Measurements from ENCODE around the gene MACF1. TPM values are rescaled to one million over a fixed set of nuclear protein-coding genes. Genes with fewer than 3 reads are reported as not detected.

The MACF1 gene
- total and polyA plus RNA-seq, 2 donors (not counting 1 experiment from before 2014, with no cell fraction given): 64.1 to 159 TPM

GRCh38 chr1:39372105-39372504, 167.6 kb downstream of the MACF1 start:
- H3K27me3 Mint-ChIP-seq: no peaks in the 10 kb centered on the region
- Histone ChIP-seq H3K36me3 (replicated peaks in 1 of 2; ENCODE audit: control extremely low read depth in 1 of 2, control insufficient read depth in 1 of 2, extremely low read depth in 1 of 2, insufficient read depth in 2 of 2, low read length in 1 of 2) (peaks cover 23 to 71% of the 10 kb centered on the region in 2 experiments), H3K27me3 (replicated peaks in 1 of 4; ENCODE audit: control extremely low read depth in 1 of 4, control insufficient read depth in 3 of 4, insufficient read depth in 4 of 4, low read length in 3 of 4) (no peaks in the 10 kb centered on the region), H3K9ac (ENCODE audit: low read length) (no peak overlapping the region), H2AFZ (ENCODE audit: insufficient read depth, low read depth, low read length, poor library complexity, severe bottlenecking) (no peak overlapping the region), H3K27ac (ENCODE audit: low read length in 2 of 2) (no peak overlapping the region), H3K79me2 (ENCODE audit: control insufficient read depth, insufficient read depth, low read length) (peaks cover 10% of the 10 kb centered on the region), H3K4me1 (ENCODE audit: control insufficient read depth in 2 of 2, insufficient read depth in 2 of 2, low read length in 2 of 2) (no peaks in the 10 kb centered on the region), H3K9me3 (ENCODE audit: control extremely low read depth in 1 of 3, control insufficient read depth in 2 of 3, insufficient read depth in 1 of 3, low read length in 2 of 3) (no peaks in the 10 kb centered on the region), H3K4me3 (ENCODE audit: control extremely low read depth in 1 of 5, extremely low read depth in 1 of 5, insufficient read depth in 1 of 5, low read depth in 2 of 5, low read length in 4 of 5) (no peak overlapping the region), H3K4me2 (replicated peaks; ENCODE audit: low read depth, low read length, poor library complexity, severe bottlenecking) (no peak overlapping the region), H4K20me1 (ENCODE audit: control insufficient read depth, insufficient read depth, low read length, poor library complexity, severe bottlenecking) (no peaks in the 10 kb centered on the region)
- DNase-seq (no peak), ATAC-seq (ENCODE audit: low read depth) (no peak)
- no peak overlapping the region for H3K27ac Mint-ChIP-seq
- intact Hi-C loops (cut with micrococcal nuclease): no loop called here
- ChIA-PET POLR2A (no interaction called here), CTCF (no interaction called here)
- TF ChIP-seq CTCF (IDR thresholded peaks at IDR 0.05) (no peak), EZH2 (IDR thresholded peaks at IDR 0.05; ENCODE audit: borderline replicate concordance, insufficient read depth, low read depth, low read length, poor library complexity, severe bottlenecking) (no peak)
- no peaks in the 10 kb centered on the region for H3K4me1 Mint-ChIP-seq
- H3K4me3 Mint-ChIP-seq: no peak overlapping the region
- H3K9me3 Mint-ChIP-seq (ENCODE audit: insufficient read depth): no peaks in the 10 kb centered on the region

GRCh38 chr1:39376656-39377055, 172.2 kb downstream of the MACF1 start:
- H3K36me3 ChIP-seq (replicated peaks in 1 of 2; ENCODE audit: control extremely low read depth in 1 of 2, control insufficient read depth in 1 of 2, extremely low read depth in 1 of 2, insufficient read depth in 2 of 2, low read length in 1 of 2): peaks cover 6 to 64% of the 10 kb centered on the region in 2 experiments
- Mint-ChIP-seq H3K9me3 (ENCODE audit: insufficient read depth) (no peaks in the 10 kb centered on the region), H3K4me3 (no peak overlapping the region), H3K4me1 (no peaks in the 10 kb centered on the region), H3K27ac (no peak overlapping the region), H3K27me3 (no peaks in the 10 kb centered on the region)
- whole genome bisulfite sequencing (ENCODE audit: insufficient coverage): 90% methylated on average over 4 of the region's 7 CpGs
- no peak overlapping the region for H3K27ac ChIP-seq (ENCODE audit: low read length in 2 of 2)
- DNase-seq (no peak), ATAC-seq (ENCODE audit: low read depth) (no peak)
- TF ChIP-seq CTCF (IDR thresholded peaks at IDR 0.05): no peak
- TF ChIP-seq EZH2 (IDR thresholded peaks at IDR 0.05; ENCODE audit: borderline replicate concordance, insufficient read depth, low read depth, low read length, poor library complexity, severe bottlenecking): no peak
- peaks cover 5% of the 10 kb centered on the region for H4K20me1 ChIP-seq (ENCODE audit: control insufficient read depth, insufficient read depth, low read length, poor library complexity, severe bottlenecking)
- no peak overlapping the region for H2AFZ ChIP-seq (ENCODE audit: insufficient read depth, low read depth, low read length, poor library complexity, severe bottlenecking)
- no peak overlapping the region for H3K4me3 ChIP-seq (ENCODE audit: control extremely low read depth in 1 of 5, extremely low read depth in 1 of 5, insufficient read depth in 1 of 5, low read depth in 2 of 5, low read length in 4 of 5)
- no peaks in the 10 kb centered on the region for H3K27me3 ChIP-seq (replicated peaks in 1 of 4; ENCODE audit: control extremely low read depth in 1 of 4, control insufficient read depth in 3 of 4, insufficient read depth in 4 of 4, low read length in 3 of 4)
- intact Hi-C loops (cut with micrococcal nuclease): no loop called here
- ChIA-PET CTCF (interaction anchor here (0.7 to 3.6 kb wide), 3 partner anchors 162 to 277 kb away, joined by 3 to 24 read pairs (median 4); no protein-coding TSS in a partner anchor), POLR2A (interaction anchor here (0.6 to 0.7 kb wide), 2 partner anchors 10 to 298 kb away, joined by 3 read pairs; no protein-coding TSS in a partner anchor)
- H3K4me2 ChIP-seq (replicated peaks; ENCODE audit: low read depth, low read length, poor library complexity, severe bottlenecking): no peak overlapping the region
- no peaks in the 10 kb centered on the region for H3K4me1 ChIP-seq (ENCODE audit: control insufficient read depth in 2 of 2, insufficient read depth in 2 of 2, low read length in 2 of 2)
- H3K9me3 ChIP-seq (ENCODE audit: control extremely low read depth in 1 of 3, control insufficient read depth in 2 of 3, insufficient read depth in 1 of 3, low read length in 2 of 3): no peaks in the 10 kb centered on the region
- H3K79me2 ChIP-seq (ENCODE audit: control insufficient read depth, insufficient read depth, low read length): peaks cover 18% of the 10 kb centered on the region
- no peak overlapping the region for H3K9ac ChIP-seq (ENCODE audit: low read length)
